K562 (cell line): ENCODE results near the gene SEMA5A. TPM values are rescaled to one million over a fixed set of nuclear protein-coding genes. Genes with fewer than 3 reads are reported as not detected.

ENCODE experiments used
- BDP1 ChIP-seq: IDR thresholded peaks from 3 replicates; pipeline ENCODE4 v1.6.1; 2011; ENCODE audit not compliant: insufficient read length, insufficient read depth
- MTA2 ChIP-seq: fragments of 450-650 bp; IDR thresholded peaks from 2 replicates; pipeline ENCODE4 v1.6.1; 2016; ENCODE audit warnings: low read depth
- POLR2H ChIP-seq: IDR thresholded peaks from 2 replicates; pipeline ENCODE4 v1.6.1; 2016; ENCODE audit warnings: missing genetic modification characterization, low read depth, mild to moderate bottlenecking, control low read depth, missing compliant biosample characterization, moderate library complexity
- ZNF232 ChIP-seq: sonication (generic); formaldehyde crosslinking; IDR thresholded peaks from 2 replicates; pipeline ENCODE4 v1.8.0; 2022; ENCODE audit warnings: mild to moderate bottlenecking, missing genetic modification reagents
- polyA plus RNA-seq, 8 experiments: library from polyadenylated mRNA; depleted of rRNA in 4 of 8; stranded (reverse) in 5 of 8; unstranded in 3 of 8; fragments of >200 nt; fragmentation: Nextera tagmentation in 2 of 8; fragmentation: Illumina TruSeq in 1 of 8; extraction: Ambion mirVana in 2 of 8; extraction: Trizol in 1 of 8; gene quantifications; 2 replicates each; pipeline versions ENCODE4 v1.2.1 to v1.2.3, GENCODE V29; 2011 to 2014; ENCODE audit warnings: inconsistent platforms in 1 of 8, missing spikeins in 1 of 8
- total RNA-seq, 7 experiments: library from RNA; depleted of rRNA in 6 of 7; stranded (reverse); fragments of >200 nt in 6 of 7; fragmentation: Illumina TruSeq in 2 of 7; extraction: Trizol in 2 of 7; gene quantifications; 2 replicates each; pipeline versions ENCODE4 v1.2.1 to v1.2.3, GENCODE V29; 2011 to 2021; ENCODE audit warnings: low replicate concordance in 1 of 7
- TF ChIP-seq, protein P1 (sequence below): fragments of 250-450 bp; sonication (Bioruptor Pico); IDR thresholded peaks from 2 replicates; pipeline ENCODE4 v1.4.0; 2020
- TF ChIP-seq, protein P2 (sequence below): fragments of 200-400 bp; formaldehyde crosslinking; IDR thresholded peaks from 2 replicates; pipeline ENCODE4 v1.6.1; 2017; ENCODE audit warnings: mild to moderate bottlenecking, low read depth, low read length, moderate library complexity
- TF ChIP-seq, protein P3 (sequence below): sonication (generic); formaldehyde crosslinking; IDR thresholded peaks from 2 replicates; pipeline ENCODE4 v1.8.0; 2022; ENCODE audit warnings: missing genetic modification reagents, mild to moderate bottlenecking, moderate library complexity, borderline replicate concordance

The SEMA5A gene
- total and polyA plus RNA-seq, 9 of the 15 experiments (the other 6 are each of a cell fraction or from before 2014, with no cell fraction given): 0.02 TPM; not detected in 8

DNA sequence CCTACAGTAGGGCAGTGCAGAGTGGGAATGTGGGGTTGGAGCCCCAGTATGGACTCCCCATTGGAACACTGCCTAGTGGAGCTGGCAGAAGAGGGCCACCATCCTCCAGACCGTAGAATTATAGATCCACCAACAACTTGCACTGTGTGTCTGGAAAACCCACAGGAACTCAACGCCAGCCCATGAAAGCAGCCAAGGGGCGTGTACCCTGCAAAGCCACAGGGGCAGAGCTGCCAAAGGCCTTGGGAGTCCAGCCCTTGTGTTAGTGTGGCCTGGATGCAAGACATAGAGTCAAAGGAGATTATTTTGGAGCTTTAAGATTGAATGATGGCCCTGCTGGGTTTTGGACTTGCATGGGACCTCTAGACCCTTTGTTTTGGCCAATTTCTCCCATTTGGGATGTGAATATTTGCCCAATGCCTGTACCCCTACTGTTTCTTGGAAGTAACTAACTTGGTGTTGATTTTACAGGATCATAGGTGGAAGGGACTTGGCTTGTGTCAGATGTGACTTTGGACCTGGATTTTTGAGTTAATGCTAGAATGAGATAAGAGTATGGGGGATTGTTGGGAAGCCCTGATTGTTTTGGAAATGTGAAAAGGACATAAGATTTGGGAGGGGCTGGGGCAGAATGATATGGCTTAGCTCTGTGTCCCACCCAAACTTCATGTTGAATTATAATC lies 266.8 kb downstream of the SEMA5A start (continued):
- TF ChIP-seq, protein P1, sequence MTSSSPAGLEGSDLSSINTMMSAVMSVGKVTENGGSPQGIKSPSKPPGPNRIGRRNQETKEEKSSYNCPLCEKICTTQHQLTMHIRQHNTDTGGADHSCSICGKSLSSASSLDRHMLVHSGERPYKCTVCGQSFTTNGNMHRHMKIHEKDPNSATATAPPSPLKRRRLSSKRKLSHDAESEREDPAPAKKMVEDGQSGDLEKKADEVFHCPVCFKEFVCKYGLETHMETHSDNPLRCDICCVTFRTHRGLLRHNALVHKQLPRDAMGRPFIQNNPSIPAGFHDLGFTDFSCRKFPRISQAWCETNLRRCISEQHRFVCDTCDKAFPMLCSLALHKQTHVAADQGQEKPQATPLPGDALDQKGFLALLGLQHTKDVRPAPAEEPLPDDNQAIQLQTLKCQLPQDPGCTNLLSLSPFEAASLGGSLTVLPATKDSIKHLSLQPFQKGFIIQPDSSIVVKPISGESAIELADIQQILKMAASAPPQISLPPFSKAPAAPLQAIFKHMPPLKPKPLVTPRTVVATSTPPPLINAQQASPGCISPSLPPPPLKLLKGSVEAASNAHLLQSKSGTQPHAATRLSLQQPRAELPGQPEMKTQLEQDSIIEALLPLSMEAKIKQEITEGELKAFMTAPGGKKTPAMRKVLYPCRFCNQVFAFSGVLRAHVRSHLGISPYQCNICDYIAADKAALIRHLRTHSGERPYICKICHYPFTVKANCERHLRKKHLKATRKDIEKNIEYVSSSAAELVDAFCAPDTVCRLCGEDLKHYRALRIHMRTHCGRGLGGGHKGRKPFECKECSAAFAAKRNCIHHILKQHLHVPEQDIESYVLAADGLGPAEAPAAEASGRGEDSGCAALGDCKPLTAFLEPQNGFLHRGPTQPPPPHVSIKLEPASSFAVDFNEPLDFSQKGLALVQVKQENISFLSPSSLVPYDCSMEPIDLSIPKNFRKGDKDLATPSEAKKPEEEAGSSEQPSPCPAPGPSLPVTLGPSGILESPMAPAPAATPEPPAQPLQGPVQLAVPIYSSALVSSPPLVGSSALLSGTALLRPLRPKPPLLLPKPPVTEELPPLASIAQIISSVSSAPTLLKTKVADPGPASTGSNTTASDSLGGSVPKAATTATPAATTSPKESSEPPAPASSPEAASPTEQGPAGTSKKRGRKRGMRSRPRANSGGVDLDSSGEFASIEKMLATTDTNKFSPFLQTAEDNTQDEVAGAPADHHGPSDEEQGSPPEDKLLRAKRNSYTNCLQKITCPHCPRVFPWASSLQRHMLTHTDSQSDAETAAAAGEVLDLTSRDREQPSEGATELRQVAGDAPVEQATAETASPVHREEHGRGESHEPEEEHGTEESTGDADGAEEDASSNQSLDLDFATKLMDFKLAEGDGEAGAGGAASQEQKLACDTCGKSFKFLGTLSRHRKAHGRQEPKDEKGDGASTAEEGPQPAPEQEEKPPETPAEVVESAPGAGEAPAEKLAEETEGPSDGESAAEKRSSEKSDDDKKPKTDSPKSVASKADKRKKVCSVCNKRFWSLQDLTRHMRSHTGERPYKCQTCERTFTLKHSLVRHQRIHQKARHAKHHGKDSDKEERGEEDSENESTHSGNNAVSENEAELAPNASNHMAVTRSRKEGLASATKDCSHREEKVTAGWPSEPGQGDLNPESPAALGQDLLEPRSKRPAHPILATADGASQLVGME (CRISPR knock-in tag): no peak
- TF ChIP-seq POLR2H (tag) (no peak), MTA2 (no peak), BDP1 (no peak), ZNF232 (CRISPR knock-in tag) (no peak)
- TF ChIP-seq, protein P2, sequence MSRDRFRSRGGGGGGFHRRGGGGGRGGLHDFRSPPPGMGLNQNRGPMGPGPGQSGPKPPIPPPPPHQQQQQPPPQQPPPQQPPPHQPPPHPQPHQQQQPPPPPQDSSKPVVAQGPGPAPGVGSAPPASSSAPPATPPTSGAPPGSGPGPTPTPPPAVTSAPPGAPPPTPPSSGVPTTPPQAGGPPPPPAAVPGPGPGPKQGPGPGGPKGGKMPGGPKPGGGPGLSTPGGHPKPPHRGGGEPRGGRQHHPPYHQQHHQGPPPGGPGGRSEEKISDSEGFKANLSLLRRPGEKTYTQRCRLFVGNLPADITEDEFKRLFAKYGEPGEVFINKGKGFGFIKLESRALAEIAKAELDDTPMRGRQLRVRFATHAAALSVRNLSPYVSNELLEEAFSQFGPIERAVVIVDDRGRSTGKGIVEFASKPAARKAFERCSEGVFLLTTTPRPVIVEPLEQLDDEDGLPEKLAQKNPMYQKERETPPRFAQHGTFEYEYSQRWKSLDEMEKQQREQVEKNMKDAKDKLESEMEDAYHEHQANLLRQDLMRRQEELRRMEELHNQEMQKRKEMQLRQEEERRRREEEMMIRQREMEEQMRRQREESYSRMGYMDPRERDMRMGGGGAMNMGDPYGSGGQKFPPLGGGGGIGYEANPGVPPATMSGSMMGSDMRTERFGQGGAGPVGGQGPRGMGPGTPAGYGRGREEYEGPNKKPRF: no peak
- TF ChIP-seq, protein P3, sequence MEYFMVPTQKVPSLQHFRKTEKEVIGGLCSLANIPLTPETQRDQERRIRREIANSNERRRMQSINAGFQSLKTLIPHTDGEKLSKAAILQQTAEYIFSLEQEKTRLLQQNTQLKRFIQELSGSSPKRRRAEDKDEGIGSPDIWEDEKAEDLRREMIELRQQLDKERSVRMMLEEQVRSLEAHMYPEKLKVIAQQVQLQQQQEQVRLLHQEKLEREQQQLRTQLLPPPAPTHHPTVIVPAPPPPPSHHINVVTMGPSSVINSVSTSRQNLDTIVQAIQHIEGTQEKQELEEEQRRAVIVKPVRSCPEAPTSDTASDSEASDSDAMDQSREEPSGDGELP (CRISPR knock-in tag): no peak
- TF ChIP-seq, all 486 proteins: peak for 0
